Activated CD8-positive, alpha-beta memory T cell treated with anti-CD3 and anti-CD28 coated beads, Interleukin-2, amount 10 ng/mL, durations not matched to agents 7 days and 5 days (primary cell): ENCODE results near the gene PSMA3. TPM values are rescaled to one million over a fixed set of nuclear protein-coding genes. Genes with fewer than 3 reads are reported as not detected.

ENCODE experiments used
- total RNA-seq, 2 experiments: library from RNA; stranded (reverse); gene quantifications; one replicate each; pipeline ENCODE4 v1.2.3, GENCODE V29; 2021

PSMA3 gene
- total RNA-seq, 2 experiments from 2014 or later, result 284 to 312 TPM

Other genes starting within 250 kb of the PSMA3 start
- not detected for gene ARMH4, start 92.6 kb upstream of the PSMA3 start, total RNA-seq
- gene ACTR10, start 44.7 kb upstream of the PSMA3 start, total RNA-seq, result 10 to 100 TPM; 36.5 to 40.2 TPM
- 10 to 100 TPM; 32.2 to 35.8 TPM for gene ARID4A, start 53.7 kb downstream of the PSMA3 start, total RNA-seq
- gene TOMM20L, start 151.1 kb downstream of the PSMA3 start, total RNA-seq, result not detected
- 10 to 100 TPM; 29.4 to 44.3 TPM for gene TIMM9, start 182.7 kb downstream of the PSMA3 start, total RNA-seq
- 10 to 100 TPM; 24.1 to 27.7 TPM for gene KIAA0586, start 182.9 kb downstream of the PSMA3 start, total RNA-seq